Osteoblast (primary cell): ENCODE measurements around the gene BROX. TPM values are rescaled to one million over a fixed set of nuclear protein-coding genes. Genes with fewer than 3 reads are reported as not detected.
"Not testable (repeated sequence)": the region's sequence is repeated elsewhere in the genome, so short reads cannot be mapped to it uniquely, and the experiment has no call there.

ENCODE experiments used
- DNase-seq: peaks from one replicate; pipeline ENCODE4 v3.0.0; 2011; ENCODE audit warnings: low spot score, mixed read lengths; ENCODE audit not compliant: insufficient read length; ENCODE audit errors: missing footprints
- H2AFZ ChIP-seq: 2 replicates; pipeline ENCODE4 v1.6.0; 2011; ENCODE audit warnings: mild to moderate bottlenecking, low read length
- H3K27ac ChIP-seq: 2 replicates; pipeline ENCODE4 v1.5.1; 2011; ENCODE audit warnings: mild to moderate bottlenecking, low read depth, low read length, moderate library complexity
- H3K27me3 ChIP-seq: 2 replicates; pipeline ENCODE4 v1.6.0; 2012; ENCODE audit warnings: mild to moderate bottlenecking, control low read depth, inconsistent platforms, low read length, moderate library complexity; ENCODE audit not compliant: insufficient read depth
- H3K36me3 ChIP-seq: 2 replicates; pipeline ENCODE4 v1.5.1; 2011; ENCODE audit warnings: mild to moderate bottlenecking, low read length, control low read depth, moderate library complexity; ENCODE audit not compliant: insufficient read depth
- H3K4me1 ChIP-seq: 2 replicates; pipeline ENCODE4 v1.5.1; 2011; ENCODE audit warnings: mild to moderate bottlenecking, low read length, control low read depth, moderate library complexity; ENCODE audit not compliant: insufficient read depth
- H3K4me2 ChIP-seq: 2 replicates; pipeline ENCODE4 v1.6.0; 2011; ENCODE audit warnings: mild to moderate bottlenecking, low read length; ENCODE audit not compliant: insufficient read depth
- H3K4me3 ChIP-seq: fragments of 200-600 bp; sonication (generic); 3 replicates; pipeline ENCODE4 v1.5.1; 2012; ENCODE audit warnings: mild to moderate bottlenecking, low read length, inconsistent platforms; ENCODE audit not compliant: insufficient read depth
- H3K79me2 ChIP-seq: 2 replicates; pipeline ENCODE4 v1.6.0; 2012; ENCODE audit warnings: mild to moderate bottlenecking, low read length, control low read depth, inconsistent platforms; ENCODE audit not compliant: insufficient read depth
- H3K9me3 ChIP-seq: 2 replicates; pipeline ENCODE4 v1.5.1; 2011; ENCODE audit warnings: low read depth, low read length, control low read depth
- H4K20me1 ChIP-seq: 2 replicates; pipeline ENCODE4 v1.6.0; 2012; ENCODE audit warnings: mild to moderate bottlenecking, low read length, control low read depth; ENCODE audit not compliant: insufficient read depth
- CTCF ChIP-seq: IDR thresholded peaks from 2 replicates; pipeline ENCODE4 v1.5.1; 2011; ENCODE audit warnings: mild to moderate bottlenecking, low read depth, low read length, moderate library complexity; ENCODE audit errors: extremely low read depth
- total RNA-seq: library from RNA; depleted of rRNA; stranded (reverse); fragments of >200 nt; gene quantifications from 2 replicates; pipeline ENCODE4 v1.2.3, GENCODE V29; 2012

The BROX gene
- total RNA-seq, 1 donor, result 77.4 TPM

- no peak overlapping the region for H2AFZ ChIP-seq
- TF ChIP-seq CTCF, result no peak
- no peak overlapping the region for H3K4me3 ChIP-seq
- peaks cover 7% of the 10 kb centered on the region for H3K4me1 ChIP-seq
- H3K9me3 ChIP-seq, result no peaks in the 10 kb centered on the region
- H3K27ac ChIP-seq, result no peak overlapping the region
- H4K20me1 ChIP-seq, result no peaks in the 10 kb centered on the region
- no peaks in the 10 kb centered on the region for H3K36me3 ChIP-seq
- peaks cover 10% of the 10 kb centered on the region for H3K27me3 ChIP-seq
- no peaks in the 10 kb centered on the region for H3K79me2 ChIP-seq
- DNase-seq, result no peak
- H3K4me2 ChIP-seq, result no peak overlapping the region
Observed at GRCh38 chr1:222759451-222760035, 47.2 kb downstream of the BROX start.

GRCh38 chr1:222761083-222761482 is 48.7 kb downstream of the BROX start:
- H3K4me2 ChIP-seq, result no peak overlapping the region
- no peak overlapping the region for H2AFZ ChIP-seq
- H3K4me3 ChIP-seq, result no peak overlapping the region
- H3K9me3 ChIP-seq, result no peaks in the 10 kb centered on the region
- TF ChIP-seq CTCF, result no peak
- no peaks in the 10 kb centered on the region for H4K20me1 ChIP-seq
- H3K27ac ChIP-seq, result no peak overlapping the region
- no peaks in the 10 kb centered on the region for H3K4me1 ChIP-seq
- peaks cover 10% of the 10 kb centered on the region for H3K27me3 ChIP-seq
- no peaks in the 10 kb centered on the region for H3K36me3 ChIP-seq
- DNase-seq, result no peak
- no peaks in the 10 kb centered on the region for H3K79me2 ChIP-seq

GRCh38 chr1:222762178-222762577 is 49.8 kb downstream of the BROX start:
- H3K79me2 ChIP-seq, H3K4me2 ChIP-seq, H3K27ac ChIP-seq, H3K36me3 ChIP-seq, H2AFZ ChIP-seq, DNase-seq, H3K4me3 ChIP-seq, H3K27me3 ChIP-seq, H3K9me3 ChIP-seq, H3K4me1 ChIP-seq, H4K20me1 ChIP-seq: not testable (repeated sequence)

GRCh38 chr1:222767152-222767571 is 54.8 kb downstream of the BROX start:
- H3K36me3 ChIP-seq, result no peaks in the 10 kb centered on the region
- H2AFZ ChIP-seq, result no peak overlapping the region
- H3K79me2 ChIP-seq, result no peaks in the 10 kb centered on the region
- H3K4me2 ChIP-seq, result no peak overlapping the region
- no peaks in the 10 kb centered on the region for H3K4me1 ChIP-seq
- H4K20me1 ChIP-seq, result no peaks in the 10 kb centered on the region
- no peak for DNase-seq
- H3K27me3 ChIP-seq, result peaks cover 2% of the 10 kb centered on the region
- no peak overlapping the region for H3K27ac ChIP-seq
- no peak for TF ChIP-seq CTCF
- H3K4me3 ChIP-seq, result no peak overlapping the region
- peaks cover 5% of the 10 kb centered on the region for H3K9me3 ChIP-seq
